Left ventricle myocardium inferior (tissue), 1 donor: ENCODE measurements around the gene NEDD4L. TPM values are rescaled to one million over a fixed set of nuclear protein-coding genes. Genes with fewer than 3 reads are reported as not detected.

Source experiments
- DNase-seq: peaks from one replicate; pipeline ENCODE4 v3.0.0-alpha.2; 2020
- H3K27ac ChIP-seq: fragments of 200-600 bp; replicated peaks from 2 replicates; pipeline ENCODE4 v1.8.0; 2021
- H3K27me3 ChIP-seq: fragments of 200-600 bp; 2 replicates; pipeline ENCODE4 v1.8.0; 2021; ENCODE audit warnings: low read depth
- H3K36me3 ChIP-seq: fragments of 200-600 bp; 2 replicates; pipeline ENCODE4 v1.8.0; 2021
- H3K4me1 ChIP-seq: fragments of 200-600 bp; 2 replicates; pipeline ENCODE4 v1.8.0; 2021
- H3K4me3 ChIP-seq: fragments of 200-600 bp; 2 replicates; pipeline ENCODE4 v1.8.0; 2021; ENCODE audit warnings: mild to moderate bottlenecking, moderate library complexity
- H3K9me3 ChIP-seq: fragments of 200-600 bp; replicated peaks from 2 replicates; pipeline ENCODE4 v1.8.0; 2021
- intact Hi-C: fragments of 100-400 bp; cut with micrococcal nuclease; formaldehyde crosslinking; loops from one replicate; pipeline ENCODE4 v1.11.0; 2022
- total RNA-seq: library from RNA; stranded (reverse); fragmentation: NEBNext Ultra II Directional; extraction: Animal tissue kit (Norgen Biotek cat#: 25700); gene quantifications from one replicate; pipeline ENCODE4 v1.2.1, GENCODE V29; 2021
- TF ChIP-seq, protein P1 (sequence below): fragments of 200-600 bp; IDR thresholded peaks from 2 replicates; pipeline ENCODE4 v1.8.0; 2021; ENCODE audit warnings: antibody characterized with exemption, mild to moderate bottlenecking, borderline replicate concordance
- donor health status: DM: no; HTN: yes; CAD: no; lungs with severe emphysema.

NEDD4L gene
- total RNA-seq, 1 donor from 2014 or later, result 45.8 TPM

DNA sequence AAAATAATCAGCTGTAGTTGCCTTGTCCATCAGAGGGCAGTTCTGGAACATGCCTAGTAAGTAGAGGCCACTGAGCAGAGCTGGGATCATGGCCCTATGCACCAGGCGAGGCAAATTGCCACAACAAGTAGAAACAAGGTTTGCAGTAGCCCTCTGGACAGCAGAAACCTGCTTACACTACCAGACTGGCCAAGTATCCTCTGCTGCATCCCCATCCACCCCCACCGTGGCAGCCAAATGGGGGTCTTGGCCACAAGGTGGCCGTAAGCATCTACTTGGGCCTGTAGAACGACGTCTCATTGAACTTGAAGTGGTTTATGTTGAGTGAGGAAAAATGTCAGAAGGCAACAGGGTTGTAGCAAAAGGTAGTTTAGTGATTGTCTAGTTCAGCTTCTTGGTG is 343.7 kb downstream of the NEDD4L start:
- DNase-seq, result no peak
- Histone ChIP-seq H3K9me3 (no peaks in the 10 kb centered on the region), H3K36me3 (peaks cover 92% of the 10 kb centered on the region), H3K27me3 (no peaks in the 10 kb centered on the region), H3K4me3 (no peak overlapping the region), H3K4me1 (peaks cover 14% of the 10 kb centered on the region), H3K27ac (no peak overlapping the region)
- TF ChIP-seq, protein P1, sequence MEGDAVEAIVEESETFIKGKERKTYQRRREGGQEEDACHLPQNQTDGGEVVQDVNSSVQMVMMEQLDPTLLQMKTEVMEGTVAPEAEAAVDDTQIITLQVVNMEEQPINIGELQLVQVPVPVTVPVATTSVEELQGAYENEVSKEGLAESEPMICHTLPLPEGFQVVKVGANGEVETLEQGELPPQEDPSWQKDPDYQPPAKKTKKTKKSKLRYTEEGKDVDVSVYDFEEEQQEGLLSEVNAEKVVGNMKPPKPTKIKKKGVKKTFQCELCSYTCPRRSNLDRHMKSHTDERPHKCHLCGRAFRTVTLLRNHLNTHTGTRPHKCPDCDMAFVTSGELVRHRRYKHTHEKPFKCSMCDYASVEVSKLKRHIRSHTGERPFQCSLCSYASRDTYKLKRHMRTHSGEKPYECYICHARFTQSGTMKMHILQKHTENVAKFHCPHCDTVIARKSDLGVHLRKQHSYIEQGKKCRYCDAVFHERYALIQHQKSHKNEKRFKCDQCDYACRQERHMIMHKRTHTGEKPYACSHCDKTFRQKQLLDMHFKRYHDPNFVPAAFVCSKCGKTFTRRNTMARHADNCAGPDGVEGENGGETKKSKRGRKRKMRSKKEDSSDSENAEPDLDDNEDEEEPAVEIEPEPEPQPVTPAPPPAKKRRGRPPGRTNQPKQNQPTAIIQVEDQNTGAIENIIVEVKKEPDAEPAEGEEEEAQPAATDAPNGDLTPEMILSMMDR, result no peak
- intact Hi-C loops, result no loop called here

DNA sequence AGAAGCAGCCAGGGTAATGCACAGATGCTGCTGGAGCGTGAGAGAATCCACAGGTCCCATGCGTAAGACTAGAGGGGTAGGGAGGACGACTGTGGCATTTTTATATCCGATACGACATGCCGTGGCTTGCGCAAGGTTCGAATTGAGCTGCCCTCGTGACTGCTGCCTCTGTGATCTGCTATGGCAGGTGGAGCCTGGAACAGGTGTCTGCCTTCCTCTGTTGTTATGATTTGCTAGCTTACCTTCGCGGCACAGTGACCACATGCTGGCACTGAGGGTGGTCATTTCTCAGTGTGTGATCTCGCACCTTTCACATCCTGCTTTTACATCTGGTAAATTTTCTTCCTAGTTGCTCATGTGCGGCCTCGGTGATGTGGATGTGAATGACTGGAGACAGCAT is 344.7 kb downstream of the NEDD4L start:
- H3K9me3 ChIP-seq, result no peaks in the 10 kb centered on the region
- H3K4me1 ChIP-seq, result peaks cover 24% of the 10 kb centered on the region
- TF ChIP-seq, protein P1, result no peak
- peaks cover 85% of the 10 kb centered on the region for H3K36me3 ChIP-seq
- H3K4me3 ChIP-seq, result no peak overlapping the region
- H3K27me3 ChIP-seq, result no peaks in the 10 kb centered on the region
- no peak overlapping the region for H3K27ac ChIP-seq
- intact Hi-C loops, result no loop called here
- DNase-seq, result no peak

DNA sequence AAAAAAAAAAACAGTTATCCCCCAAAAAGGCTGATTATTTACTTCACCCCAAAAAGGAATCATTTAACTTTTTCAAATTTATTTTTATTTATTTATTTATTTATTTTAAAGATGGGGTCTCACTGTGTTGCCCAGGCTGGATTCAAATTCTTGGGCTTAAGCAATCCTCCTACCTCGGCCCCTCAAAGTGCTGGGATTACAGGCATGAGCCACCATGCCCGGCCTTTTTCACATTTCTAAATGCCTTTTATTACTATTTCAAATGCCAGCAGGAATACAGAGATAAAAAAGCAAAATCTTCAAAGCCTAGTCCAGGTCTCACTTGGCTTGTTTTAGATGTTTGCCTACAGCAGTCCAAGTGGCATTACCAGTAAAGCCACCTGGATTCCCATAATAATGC is 345.7 kb downstream of the NEDD4L start:
- Histone ChIP-seq H3K4me3 (no peak overlapping the region), H3K27ac (no peak overlapping the region)
- intact Hi-C loops, result loop anchor here (10.0 kb wide), 1 partner anchor 375 kb away; no protein-coding TSS in a partner anchor

DNA sequence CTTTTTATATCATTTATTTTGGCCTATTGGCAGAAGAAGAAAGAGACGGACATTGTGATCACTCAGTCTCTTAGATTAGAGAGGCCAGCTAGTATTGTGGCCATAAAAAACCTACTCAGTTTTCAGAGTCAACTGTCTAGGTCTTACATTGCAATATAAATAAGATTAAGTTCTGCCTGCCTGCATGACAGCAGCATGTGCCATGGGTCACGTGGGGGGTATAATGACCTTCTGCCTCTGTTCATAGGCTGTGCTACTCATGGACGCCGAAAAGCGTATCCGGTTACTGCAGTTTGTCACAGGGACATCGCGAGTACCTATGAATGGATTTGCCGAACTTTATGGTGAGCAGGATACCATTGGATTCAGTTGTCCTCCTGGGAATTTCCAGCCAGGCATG is 346.4 kb downstream of the NEDD4L start:
- DNase-seq, result no peak
- peaks cover 27% of the 10 kb centered on the region for H3K4me1 ChIP-seq
- intact Hi-C loops, result loop anchor here (10.0 kb wide), 1 partner anchor 374 kb away; no protein-coding TSS in a partner anchor
- H3K9me3 ChIP-seq, result no peaks in the 10 kb centered on the region
- H3K36me3 ChIP-seq, result peaks cover 76% of the 10 kb centered on the region
- TF ChIP-seq, protein P1, result no peak
- H3K27ac ChIP-seq, result no peak overlapping the region
- no peaks in the 10 kb centered on the region for H3K27me3 ChIP-seq
- H3K4me3 ChIP-seq, result no peak overlapping the region

More for the DNA sequence above, 345.7 kb downstream of the NEDD4L start:
- no peak for DNase-seq
- no peaks in the 10 kb centered on the region for H3K9me3 ChIP-seq
- TF ChIP-seq, protein P1, result no peak
- H3K4me1 ChIP-seq, result peaks cover 27% of the 10 kb centered on the region
- H3K36me3 ChIP-seq, result peaks cover 82% of the 10 kb centered on the region
- no peaks in the 10 kb centered on the region for H3K27me3 ChIP-seq

DNA sequence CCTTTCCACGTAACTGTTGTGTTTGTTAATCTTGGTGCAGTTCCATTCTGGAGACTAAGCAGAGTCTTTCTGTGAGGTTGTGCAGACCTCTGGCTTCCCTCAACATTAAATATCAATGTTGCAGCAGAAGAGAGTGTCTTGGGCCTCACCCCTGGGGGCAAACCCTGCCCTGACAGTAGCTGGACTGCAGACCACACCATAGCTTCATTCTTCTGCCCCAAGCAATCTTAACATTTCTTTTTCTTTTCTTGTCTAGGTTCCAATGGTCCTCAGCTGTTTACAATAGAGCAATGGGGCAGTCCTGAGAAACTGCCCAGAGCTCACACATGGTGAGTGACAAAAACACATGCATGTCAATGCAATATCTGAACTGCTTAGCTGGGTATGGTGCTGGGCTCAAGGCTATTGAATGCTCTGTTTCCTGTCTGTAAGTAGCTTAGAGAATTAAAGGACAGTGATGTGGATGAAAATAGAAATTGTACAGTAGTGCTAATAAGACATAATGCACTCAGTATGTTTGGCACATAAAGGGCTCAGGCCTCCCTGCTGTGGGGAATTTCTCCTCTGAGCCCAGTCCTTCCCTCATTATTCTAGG is 347.3 kb downstream of the NEDD4L start:
- peaks cover 27% of the 10 kb centered on the region for H3K4me1 ChIP-seq
- intact Hi-C loops, result loop anchor here (10.0 kb wide), 1 partner anchor 373 kb away; no protein-coding TSS in a partner anchor
- H3K9me3 ChIP-seq, result no peaks in the 10 kb centered on the region
- no peak for DNase-seq
- H3K36me3 ChIP-seq, result peaks cover 75% of the 10 kb centered on the region
- no peak overlapping the region for H3K4me3 ChIP-seq
- H3K27ac ChIP-seq, result no peak overlapping the region
- TF ChIP-seq, protein P1, result no peak
- H3K27me3 ChIP-seq, result no peaks in the 10 kb centered on the region
